ENCODE results near the gene DOCK4.

DOCK4 gene

GRCh38 chr7:111873326-111873646 lies 332.9 kb downstream of the DOCK4 start:
- peak overlapping the region; percentile 70 for H3K27ac Mint-ChIP-seq
- DNase-seq: no peak
- H3K27me3 Mint-ChIP-seq (ENCODE audit: low read depth, poor library complexity): peaks cover 4% of the 10 kb centered on the region
- peaks cover 37% of the 10 kb centered on the region for H3K4me1 Mint-ChIP-seq
- TF ChIP-seq, protein P1, sequence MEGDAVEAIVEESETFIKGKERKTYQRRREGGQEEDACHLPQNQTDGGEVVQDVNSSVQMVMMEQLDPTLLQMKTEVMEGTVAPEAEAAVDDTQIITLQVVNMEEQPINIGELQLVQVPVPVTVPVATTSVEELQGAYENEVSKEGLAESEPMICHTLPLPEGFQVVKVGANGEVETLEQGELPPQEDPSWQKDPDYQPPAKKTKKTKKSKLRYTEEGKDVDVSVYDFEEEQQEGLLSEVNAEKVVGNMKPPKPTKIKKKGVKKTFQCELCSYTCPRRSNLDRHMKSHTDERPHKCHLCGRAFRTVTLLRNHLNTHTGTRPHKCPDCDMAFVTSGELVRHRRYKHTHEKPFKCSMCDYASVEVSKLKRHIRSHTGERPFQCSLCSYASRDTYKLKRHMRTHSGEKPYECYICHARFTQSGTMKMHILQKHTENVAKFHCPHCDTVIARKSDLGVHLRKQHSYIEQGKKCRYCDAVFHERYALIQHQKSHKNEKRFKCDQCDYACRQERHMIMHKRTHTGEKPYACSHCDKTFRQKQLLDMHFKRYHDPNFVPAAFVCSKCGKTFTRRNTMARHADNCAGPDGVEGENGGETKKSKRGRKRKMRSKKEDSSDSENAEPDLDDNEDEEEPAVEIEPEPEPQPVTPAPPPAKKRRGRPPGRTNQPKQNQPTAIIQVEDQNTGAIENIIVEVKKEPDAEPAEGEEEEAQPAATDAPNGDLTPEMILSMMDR (IDR thresholded peaks at IDR 0.05): no peak
- H3K9me3 Mint-ChIP-seq: peaks cover 7% of the 10 kb centered on the region
- H3K4me3 Mint-ChIP-seq: no peak overlapping the region
- peaks cover 49% of the 10 kb centered on the region for H3K36me3 Mint-ChIP-seq (ENCODE audit: low read depth)

- peaks cover 37% of the 10 kb centered on the region for H3K4me1 Mint-ChIP-seq
- H3K4me3 Mint-ChIP-seq: no peak overlapping the region
- no peak for DNase-seq
- H3K27ac Mint-ChIP-seq: peak overlapping the region; percentile 70
- H3K36me3 Mint-ChIP-seq (ENCODE audit: low read depth): peaks cover 43% of the 10 kb centered on the region
- TF ChIP-seq, protein P1 (IDR thresholded peaks at IDR 0.05): no peak
- peaks cover 4% of the 10 kb centered on the region for H3K27me3 Mint-ChIP-seq (ENCODE audit: low read depth, poor library complexity)
- peaks cover 4% of the 10 kb centered on the region for H3K9me3 Mint-ChIP-seq
These were observed 333.5 kb downstream of the DOCK4 start for GRCh38 chr7:111872450-111873325.

- H3K36me3 Mint-ChIP-seq (ENCODE audit: low read depth): peaks cover 31% of the 10 kb centered on the region
- peaks cover 4% of the 10 kb centered on the region for H3K27me3 Mint-ChIP-seq (ENCODE audit: low read depth, poor library complexity)
- peaks cover 3% of the 10 kb centered on the region for H3K9me3 Mint-ChIP-seq
- peak overlapping the region; percentile 91 for H3K27ac Mint-ChIP-seq
- H3K4me1 Mint-ChIP-seq: peaks cover 50% of the 10 kb centered on the region
- no peak overlapping the region for H3K4me3 Mint-ChIP-seq
- DNase-seq: no peak
- TF ChIP-seq, protein P1 (IDR thresholded peaks at IDR 0.05): no peak
These were observed 334.9 kb downstream of the DOCK4 start for GRCh38 chr7:111871283-111871682.

DNA sequence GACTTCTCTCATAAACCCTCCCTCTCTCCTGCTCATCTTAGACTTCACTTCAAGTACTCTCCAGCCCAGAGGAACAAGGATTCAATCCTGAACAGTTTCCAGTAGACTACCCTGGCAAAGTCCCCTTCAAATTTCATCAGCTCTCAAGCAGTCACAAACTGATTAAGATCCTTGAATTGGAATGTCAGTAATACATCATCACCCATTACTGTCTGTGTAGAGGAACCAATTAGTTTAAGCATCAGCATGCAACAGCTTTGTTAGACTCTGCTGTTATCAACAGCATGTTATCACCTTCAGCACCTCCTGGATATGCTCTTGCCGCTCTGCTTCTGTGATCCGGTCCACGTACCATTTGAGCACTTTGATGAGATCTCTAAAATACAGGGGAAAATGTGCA lies 336.9 kb downstream of the DOCK4 start:
- peaks cover 35% of the 10 kb centered on the region for H3K36me3 Mint-ChIP-seq (ENCODE audit: low read depth)
- DNase-seq: no peak
- no peak overlapping the region for H3K4me3 Mint-ChIP-seq
- H3K4me1 Mint-ChIP-seq: peaks cover 58% of the 10 kb centered on the region
- H3K9me3 Mint-ChIP-seq: no peaks in the 10 kb centered on the region
- TF ChIP-seq, protein P1 (IDR thresholded peaks at IDR 0.05): no peak
- H3K27ac Mint-ChIP-seq: peak overlapping the region; percentile 4
- H3K27me3 Mint-ChIP-seq (ENCODE audit: low read depth, poor library complexity): peaks cover 4% of the 10 kb centered on the region

DNA sequence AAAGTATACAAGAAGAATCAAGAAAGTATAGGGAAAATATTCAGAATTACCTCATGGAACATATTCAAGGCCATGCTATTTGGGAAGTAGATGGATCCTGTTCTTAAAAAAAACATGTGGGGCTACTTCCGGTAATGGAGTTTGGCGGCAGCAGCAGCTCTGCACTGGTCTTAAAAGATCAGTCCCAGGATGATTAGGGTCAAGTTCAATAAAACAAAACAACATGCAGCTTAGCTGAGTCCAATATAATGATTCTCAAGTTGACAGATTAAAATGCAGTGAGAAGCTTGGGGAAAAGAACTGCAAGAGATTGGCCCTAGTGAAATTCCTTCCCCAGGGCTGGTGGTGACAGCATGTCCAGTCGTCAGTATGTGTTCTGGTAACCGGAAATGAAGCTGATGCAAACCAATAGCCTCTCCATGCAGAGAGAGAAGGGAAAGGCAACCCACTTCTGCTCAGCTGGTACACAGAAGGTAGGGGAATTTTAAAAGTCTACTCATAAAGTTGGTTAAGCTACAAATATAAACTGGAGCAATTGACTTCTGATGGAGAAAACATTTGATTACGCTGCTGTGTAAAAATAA lies 338.8 kb downstream of the DOCK4 start:
- no peak for DNase-seq
- Mint-ChIP-seq H3K4me3 (no peak overlapping the region), H3K4me1 (peaks cover 48% of the 10 kb centered on the region), H3K36me3 (ENCODE audit: low read depth) (peaks cover 51% of the 10 kb centered on the region), H3K9me3 (no peaks in the 10 kb centered on the region), H3K27ac (peak overlapping the region; percentile 62), H3K27me3 (ENCODE audit: low read depth, poor library complexity) (peaks cover 4% of the 10 kb centered on the region)
- TF ChIP-seq, protein P1 (IDR thresholded peaks at IDR 0.05): no peak
